Keratinocyte (primary cell): Measurements from ENCODE around the gene CHRNA10. TPM values are rescaled to one million over a fixed set of nuclear protein-coding genes. Genes with fewer than 3 reads are reported as not detected.

Experiments
- DNase-seq: peaks from one replicate; pipeline ENCODE4 v3.0.0-alpha.2; 2011; ENCODE audit warnings: low read depth, missing footprints, low spot score
- FAIRE-seq: peaks from 2 replicates; lab custom pipeline; 2011; peaks lifted over from hg19 to GRCh38; lab: Jason Lieb, UNC
- H2AFZ ChIP-seq: 2 replicates; pipeline ENCODE4 v1.6.0; 2012; ENCODE audit warnings: low read length, control low read depth, inconsistent platforms; ENCODE audit not compliant: control insufficient read depth
- H3K27ac ChIP-seq: 2 replicates; pipeline ENCODE4 v1.5.1; 2011; ENCODE audit warnings: low read length; ENCODE audit not compliant: control insufficient read depth, insufficient read depth
- H3K27me3 ChIP-seq: 3 replicates; pipeline ENCODE4 v1.6.0; 2011; ENCODE audit warnings: low read length; ENCODE audit not compliant: control insufficient read depth, insufficient read depth; ENCODE audit errors: extremely low read depth
- H3K36me3 ChIP-seq, 2 experiments: 2 replicates in 1 of 2; 3 replicates in 1 of 2; pipeline ENCODE4 v1.5.1; 2011; ENCODE audit warnings: low read length in 2 of 2, mild to moderate bottlenecking in 1 of 2; ENCODE audit not compliant: control insufficient read depth in 2 of 2, insufficient read depth in 2 of 2; ENCODE audit errors: extremely low read depth in 1 of 2
- H3K4me1 ChIP-seq: 3 replicates; pipeline ENCODE4 v1.5.1; 2011; ENCODE audit warnings: low read length; ENCODE audit not compliant: control insufficient read depth, insufficient read depth; ENCODE audit errors: extremely low read depth
- H3K4me2 ChIP-seq: 3 replicates; pipeline ENCODE4 v1.6.0; 2011; ENCODE audit warnings: low read depth, low read length; ENCODE audit not compliant: control insufficient read depth, insufficient read depth; ENCODE audit errors: extremely low read depth
- H3K4me3 ChIP-seq, 3 experiments: fragments of 200-600 bp in 1 of 3; sonication (generic) in 1 of 3; 2 replicates in 2 of 3; 3 replicates in 1 of 3; pipeline ENCODE4 v1.5.1; 2011 to 2016; ENCODE audit warnings: low read length in 3 of 3, mild to moderate bottlenecking in 3 of 3, control low read depth in 2 of 3, inconsistent platforms in 1 of 3, low read depth in 1 of 3, mixed read lengths in 1 of 3, mixed run types in 1 of 3, moderate library complexity in 1 of 3; ENCODE audit not compliant: control insufficient read depth in 2 of 3, insufficient read depth in 2 of 3; ENCODE audit errors: extremely low read depth in 1 of 3
- H3K79me2 ChIP-seq: 2 replicates; pipeline ENCODE4 v1.6.0; 2012; ENCODE audit warnings: low read length; ENCODE audit not compliant: control insufficient read depth, insufficient read depth
- H3K9ac ChIP-seq: 3 replicates; pipeline ENCODE4 v1.6.0; 2011; ENCODE audit warnings: low read length; ENCODE audit not compliant: control insufficient read depth, insufficient read depth; ENCODE audit errors: extremely low read depth
- H3K9me1 ChIP-seq: 3 replicates; pipeline ENCODE4 v1.6.0; 2011; ENCODE audit warnings: low read length; ENCODE audit not compliant: control insufficient read depth, insufficient read depth; ENCODE audit errors: extremely low read depth
- H3K9me3 ChIP-seq: 2 replicates; pipeline ENCODE4 v1.5.1; 2012; ENCODE audit warnings: low read depth, low read length; ENCODE audit not compliant: control insufficient read depth
- H4K20me1 ChIP-seq: 3 replicates; pipeline ENCODE4 v1.6.0; 2011; ENCODE audit warnings: low read length; ENCODE audit not compliant: control insufficient read depth, insufficient read depth; ENCODE audit errors: extremely low read depth
- CTCF ChIP-seq, 3 experiments: IDR thresholded peaks in 1 of 3; conservative IDR thresholded peaks in 1 of 3; optimal IDR thresholded peaks in 1 of 3; 2 replicates in 2 of 3; 3 replicates in 1 of 3; pipeline versions ENCODE3 to v1.5.1; 2011; ENCODE audit warnings: low read length in 3 of 3, mild to moderate bottlenecking in 3 of 3, moderate library complexity in 2 of 3, control low read depth in 1 of 3, inconsistent platforms in 1 of 3; ENCODE audit not compliant: insufficient read depth in 2 of 3; ENCODE audit errors: extremely low read depth in 1 of 3
- EZH2 ChIP-seq: IDR thresholded peaks from one replicate; pipeline ENCODE4 v1.6.1; 2012; ENCODE audit warnings: inconsistent platforms, mild to moderate bottlenecking, low read length, moderate library complexity
- dilution Hi-C: fragments of 300-500 bp; cut with MboI; formaldehyde crosslinking; loops from one replicate; pipeline ENCODE4 v1.7.0; 2020; ENCODE audit warnings: low sequenced_read_pairs; ENCODE audit not compliant: extremely low pct_ligation_motif_present
- polyA plus RNA-seq, 5 experiments: library from polyadenylated mRNA; depleted of rRNA in 3 of 5; stranded (reverse) in 3 of 5; stranded (forward) in 1 of 5; unstranded in 1 of 5; fragments of >200 nt; gene quantifications; 1 replicate in 1 of 5; 2 replicates in 3 of 5; 3 replicates in 1 of 5; pipeline versions ENCODE4 v1.2.1 to v1.2.3, GENCODE V29; 2011 to 2012; ENCODE audit warnings: missing spikeins in 2 of 5, low read depth in 1 of 5, low replicate concordance in 1 of 5

The CHRNA10 gene
- polyA plus RNA-seq, 1 donor (not counting 4 experiments of a cell fraction or from before 2014, with no cell fraction given): 0.83 TPM

- DNase-seq: no peak
- no peak for TF ChIP-seq CTCF (optimal IDR thresholded peaks at IDR 0.05 in 1 of 3, IDR thresholded peaks at IDR 0.05 in 1 of 3, conservative IDR thresholded peaks at IDR 0.05 in 1 of 3; ENCODE audit: extremely low read depth in 1 of 3, insufficient read depth in 2 of 3, low read length in 3 of 3)
- TF ChIP-seq EZH2: no peak
- dilution Hi-C loops: no loop called here
- Histone ChIP-seq H3K27me3 (peaks cover 8% of the 10 kb centered on the region), H3K9ac (no peak overlapping the region), H3K79me2 (no peaks in the 10 kb centered on the region), H4K20me1 (peaks cover 2% of the 10 kb centered on the region), H3K4me2 (no peak overlapping the region), H3K4me3 (no peak overlapping the region), H3K27ac (no peak overlapping the region), H2AFZ (no peak overlapping the region), H3K9me3 (no peaks in the 10 kb centered on the region), H3K4me1 (no peaks in the 10 kb centered on the region), H3K9me1 (no peaks in the 10 kb centered on the region), H3K36me3 (no peaks in the 10 kb centered on the region)
- no peak for FAIRE-seq
These were observed 35.4 kb downstream of the CHRNA10 start for GRCh38 chr11:3635641-3636375.

- Histone ChIP-seq H3K4me2 (no peak overlapping the region), H3K36me3 (no peaks in the 10 kb centered on the region), H3K9me1 (no peaks in the 10 kb centered on the region), H3K27ac (no peak overlapping the region), H3K27me3 (peaks cover 5% of the 10 kb centered on the region), H3K79me2 (no peaks in the 10 kb centered on the region), H2AFZ (no peak overlapping the region), H3K4me1 (no peaks in the 10 kb centered on the region), H3K9ac (no peak overlapping the region), H4K20me1 (no peaks in the 10 kb centered on the region), H3K9me3 (no peaks in the 10 kb centered on the region), H3K4me3 (no peak overlapping the region)
- DNase-seq (no peak), FAIRE-seq (no peak)
- no peak for TF ChIP-seq CTCF (optimal IDR thresholded peaks at IDR 0.05 in 1 of 3, IDR thresholded peaks at IDR 0.05 in 1 of 3, conservative IDR thresholded peaks at IDR 0.05 in 1 of 3; ENCODE audit: extremely low read depth in 1 of 3, insufficient read depth in 2 of 3, low read length in 3 of 3)
- TF ChIP-seq EZH2: no peak
- dilution Hi-C loops: no loop called here
These were observed 39.0 kb downstream of the CHRNA10 start for GRCh38 chr11:3632070-3632660.
